GM10266 (cell line): ENCODE data around the gene CLSTN2.

Experiments used
- DNase-seq: peaks from one replicate; pipeline ENCODE4 v3.0.0; 2012; ENCODE audit errors: extremely low spot score
- CTCF ChIP-seq: IDR thresholded peaks from 2 replicates; pipeline ENCODE4 v1.5.1; 2012; ENCODE audit warnings: mild to moderate bottlenecking, low read depth; ENCODE audit not compliant: control insufficient read depth, insufficient read depth; ENCODE audit errors: missing control alignments

The CLSTN2 gene

GRCh38 chr3:139954146-139954860, 19.3 kb downstream of the CLSTN2 start:
- no peak for DNase-seq

GRCh38 chr3:139957844-139958243, 22.9 kb downstream of the CLSTN2 start:
- DNase-seq, result no peak
- TF ChIP-seq CTCF, result no peak

More at GRCh38 chr3:139954146-139954860, 19.3 kb downstream of the CLSTN2 start:
- TF ChIP-seq CTCF, result no peak

- no peak for DNase-seq
- TF ChIP-seq CTCF, result no peak
These were observed 34.4 kb downstream of the CLSTN2 start for GRCh38 chr3:139969386-139969785.

GRCh38 chr3:139970526-139970925, 35.5 kb downstream of the CLSTN2 start:
- TF ChIP-seq CTCF, result no peak
- no peak for DNase-seq

- DNase-seq, result no peak
These were observed 39.9 kb downstream of the CLSTN2 start for GRCh38 chr3:139974809-139975425.

GRCh38 chr3:139975594-139976365, 40.8 kb downstream of the CLSTN2 start:
- no peak for TF ChIP-seq CTCF
- no peak for DNase-seq

More at GRCh38 chr3:139974809-139975425, 39.9 kb downstream of the CLSTN2 start:
- no peak for TF ChIP-seq CTCF
